GM19099 (cell line): Measurements from ENCODE around the gene PANX2.

Experiments
- POLR2A ChIP-seq: IDR thresholded peaks from 3 replicates; pipeline ENCODE4 v1.6.1; 2011; ENCODE audit warnings: low read depth; ENCODE audit not compliant: insufficient read length; ENCODE audit errors: extremely low read depth

Gene PANX2

GRCh38 chr22:50144005-50144614 is 26.4 kb upstream of the PANX2 start:
- TF ChIP-seq POLR2A = no peak

- TF ChIP-seq POLR2A = no peak
Measured at GRCh38 chr22:50145721-50146438, 24.7 kb upstream of the PANX2 start.

- no peak for TF ChIP-seq POLR2A
Measured at GRCh38 chr22:50146439-50147238, 23.9 kb upstream of the PANX2 start.

GRCh38 chr22:50148166-50148500 is 22.4 kb upstream of the PANX2 start:
- TF ChIP-seq POLR2A = no peak

- no peak for TF ChIP-seq POLR2A
Measured at GRCh38 chr22:50148991-50149721, 21.4 kb upstream of the PANX2 start.

GRCh38 chr22:50150161-50151129 is 20.1 kb upstream of the PANX2 start:
- TF ChIP-seq POLR2A = no peak

- TF ChIP-seq POLR2A = no peak
Measured at GRCh38 chr22:50151571-50152537, 18.7 kb upstream of the PANX2 start.

GRCh38 chr22:50153056-50153755 is 17.3 kb upstream of the PANX2 start:
- no peak for TF ChIP-seq POLR2A

GRCh38 chr22:50153756-50154140 is 16.8 kb upstream of the PANX2 start:
- TF ChIP-seq POLR2A = no peak

GRCh38 chr22:50157709-50158375 is 12.7 kb upstream of the PANX2 start:
- TF ChIP-seq POLR2A = no peak

GRCh38 chr22:50160947-50161346 is 9.6 kb upstream of the PANX2 start:
- TF ChIP-seq POLR2A = no peak
